NCI-H2196 (cell line): ENCODE measurements around the gene CDH23.
"Not testable (repeated sequence)": the region's sequence is repeated elsewhere in the genome, so short reads cannot be mapped to it uniquely, and the experiment has no call there.

Source experiments
- DNase-seq: peaks from one replicate; lab custom pipeline; 2025; ENCODE audit not compliant: unreplicated experiment; lab: John Stamatoyannopoulos, UW

Gene CDH23

DNA sequence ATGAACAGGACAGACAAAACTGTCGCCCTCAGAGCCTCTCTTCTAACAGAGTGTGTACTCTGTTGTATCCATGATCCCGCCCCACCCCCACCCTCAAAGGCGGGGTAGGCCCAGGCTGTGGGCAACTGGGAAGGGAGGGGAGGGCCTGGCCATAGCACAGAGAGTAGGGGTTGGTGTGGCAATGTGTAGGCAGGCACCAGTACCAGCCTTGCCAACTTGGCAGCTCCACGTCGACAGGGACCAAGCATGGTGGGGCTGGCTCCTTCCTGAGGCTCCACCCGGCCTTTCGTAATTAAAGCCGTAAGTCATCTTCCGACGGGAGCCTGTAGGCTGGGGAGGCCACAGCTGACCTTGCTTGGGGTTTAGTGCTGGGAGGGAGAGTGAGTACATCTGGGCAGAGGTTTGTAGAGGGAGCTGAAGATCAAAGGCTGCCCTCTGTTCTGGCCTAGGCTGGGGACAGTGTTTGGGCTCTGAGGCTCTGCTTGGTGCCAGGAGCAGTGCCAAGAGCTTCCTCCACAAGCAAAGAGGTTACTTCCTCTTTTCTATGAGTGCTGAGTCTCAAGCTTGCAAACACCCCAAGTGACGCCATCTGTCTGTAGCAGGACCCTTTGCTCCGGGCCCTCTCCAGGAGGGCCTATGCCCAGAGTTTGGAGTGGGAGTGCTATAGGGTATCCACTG, 201.2 kb downstream of the CDH23 start:
- DNase-seq: peak; percentile 3

DNA sequence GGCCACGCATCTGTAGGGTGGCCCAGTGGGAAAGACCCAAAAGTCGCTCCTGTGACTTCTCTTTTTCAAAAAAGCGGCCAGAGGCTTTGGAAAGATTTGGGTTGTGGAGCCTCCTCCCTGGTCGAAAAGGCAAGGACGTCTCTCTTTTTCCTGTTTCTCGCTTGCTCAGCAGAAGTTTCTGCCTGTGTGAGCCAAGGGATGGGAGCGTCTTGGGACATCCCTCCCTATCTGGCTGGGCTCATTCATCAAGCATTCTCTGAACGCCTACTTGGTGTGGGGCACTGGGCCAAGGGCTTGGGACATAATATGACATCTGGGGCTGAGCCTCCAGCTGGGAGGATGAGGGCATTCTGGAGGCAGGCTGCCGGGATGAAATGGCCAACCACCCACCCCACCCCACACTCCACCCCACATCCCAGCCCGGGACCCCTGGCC, 201.9 kb downstream of the CDH23 start:
- DNase-seq: no peak

DNA sequence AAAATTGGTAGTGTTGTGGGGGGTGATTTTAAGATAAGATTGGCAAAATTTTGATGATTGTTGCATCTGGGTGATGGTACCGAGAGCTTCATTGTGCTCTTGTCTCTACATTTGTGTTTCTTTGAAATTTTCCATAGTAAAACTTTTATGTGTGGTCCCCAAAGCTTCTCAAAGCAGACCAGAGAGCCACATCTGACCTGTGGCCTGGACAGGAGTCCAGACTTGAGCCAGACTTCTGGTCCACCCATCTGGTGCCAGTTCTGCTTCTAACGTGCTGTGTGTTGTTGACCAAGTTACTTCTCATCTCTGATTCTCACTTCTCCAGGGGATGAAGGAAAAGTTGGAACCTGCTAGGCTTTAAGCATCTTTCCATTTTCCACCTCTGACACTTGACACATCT, 202.8 kb downstream of the CDH23 start:
- DNase-seq: no peak

DNA sequence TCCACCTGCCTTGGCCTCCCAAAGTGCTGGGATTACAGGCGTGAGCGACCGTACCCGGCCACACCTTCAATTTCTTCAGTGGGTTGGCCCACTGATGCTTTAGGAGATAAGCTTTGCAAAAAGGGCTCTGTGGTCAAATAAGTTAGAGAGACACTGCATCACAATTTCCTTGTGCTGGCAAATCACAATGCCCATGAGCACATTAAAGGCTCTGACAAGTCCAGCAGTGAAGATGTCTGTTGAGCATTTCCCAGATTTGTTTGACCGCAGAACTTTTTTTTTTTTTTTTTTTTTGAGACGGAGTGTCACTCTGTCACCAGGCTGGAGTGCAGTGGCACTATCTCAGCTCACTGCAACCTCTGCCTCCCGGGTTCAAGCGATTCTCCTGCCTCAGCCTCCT, 203.5 kb downstream of the CDH23 start:
- DNase-seq: not testable (repeated sequence)

DNA sequence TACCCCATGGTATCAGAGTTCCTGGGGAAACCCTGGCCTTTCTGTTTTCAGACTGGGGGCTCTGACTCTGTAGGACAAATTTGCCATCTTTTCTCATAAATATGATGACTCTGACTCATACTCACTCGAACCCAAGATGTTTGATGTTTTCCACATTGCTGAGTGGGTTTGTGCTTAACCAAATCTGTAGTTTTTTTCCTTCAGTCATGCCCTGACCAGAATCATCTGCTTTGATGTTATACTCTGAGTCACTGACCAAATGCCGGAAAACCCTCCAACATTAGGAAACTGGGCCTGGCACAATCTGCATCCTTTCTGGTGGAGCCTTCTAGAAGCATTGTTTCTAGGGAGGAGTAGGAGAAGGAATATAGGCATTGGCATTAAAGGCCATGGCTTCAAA, 204.1 kb downstream of the CDH23 start:
- DNase-seq: no peak

DNA sequence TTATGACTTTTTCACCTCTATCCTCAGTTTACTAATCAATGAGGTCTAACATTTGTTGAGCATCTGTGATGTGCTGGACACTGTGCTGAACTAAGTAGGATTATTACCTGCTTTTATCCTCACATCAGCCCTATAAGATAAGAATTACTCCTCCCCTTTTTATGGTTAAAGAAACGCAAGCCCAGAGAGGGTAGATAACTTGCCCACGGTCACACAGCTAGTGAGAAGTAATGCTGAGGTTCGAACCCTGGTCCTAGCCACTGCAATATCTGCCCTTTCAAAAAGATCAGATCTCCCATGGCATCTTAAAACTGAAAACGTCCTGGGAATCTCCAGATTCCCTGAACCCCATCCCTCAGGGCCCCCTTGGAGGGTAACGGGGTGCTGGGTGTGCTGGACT, 204.6 kb downstream of the CDH23 start:
- no peak for DNase-seq

DNA sequence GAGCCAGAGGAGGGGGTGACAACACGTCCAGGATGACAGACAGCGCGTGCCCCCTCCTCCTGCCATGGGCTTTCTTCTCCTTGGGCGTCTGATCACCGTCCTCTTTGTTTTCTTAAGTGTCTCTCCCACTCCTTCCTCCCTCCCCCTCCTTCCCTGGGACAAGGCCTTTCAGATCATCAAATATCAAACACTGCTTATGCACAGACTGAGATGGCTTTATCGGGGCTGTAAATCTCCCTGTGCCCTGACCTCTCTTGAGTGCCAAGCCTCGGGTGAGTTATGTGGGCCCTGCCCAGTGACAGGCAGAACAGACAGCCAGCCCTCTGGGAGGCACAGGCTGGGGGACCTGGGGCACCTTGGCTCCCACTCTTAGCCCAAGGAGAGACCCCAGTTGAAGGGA, 206.4 kb downstream of the CDH23 start:
- DNase-seq: no peak

DNA sequence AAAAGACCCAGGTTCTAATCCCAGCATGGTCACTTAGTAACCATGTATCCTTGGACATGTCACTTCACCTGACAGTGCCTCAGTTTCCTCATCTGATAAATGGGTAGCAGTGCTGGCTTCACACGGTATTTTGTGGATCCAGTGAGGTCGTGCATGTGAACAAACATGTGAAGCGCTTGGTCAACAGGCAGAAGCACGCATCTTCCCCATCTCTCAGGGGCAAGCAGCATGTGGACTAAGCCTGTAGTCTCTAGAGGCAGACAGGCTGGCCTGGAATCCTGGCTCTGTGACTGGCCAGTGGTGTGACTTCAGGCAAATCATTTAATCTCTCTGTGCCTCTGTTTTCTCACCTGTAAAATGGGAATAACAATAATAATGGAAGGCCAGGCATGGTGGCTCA, 207.0 kb downstream of the CDH23 start:
- no peak for DNase-seq

DNA sequence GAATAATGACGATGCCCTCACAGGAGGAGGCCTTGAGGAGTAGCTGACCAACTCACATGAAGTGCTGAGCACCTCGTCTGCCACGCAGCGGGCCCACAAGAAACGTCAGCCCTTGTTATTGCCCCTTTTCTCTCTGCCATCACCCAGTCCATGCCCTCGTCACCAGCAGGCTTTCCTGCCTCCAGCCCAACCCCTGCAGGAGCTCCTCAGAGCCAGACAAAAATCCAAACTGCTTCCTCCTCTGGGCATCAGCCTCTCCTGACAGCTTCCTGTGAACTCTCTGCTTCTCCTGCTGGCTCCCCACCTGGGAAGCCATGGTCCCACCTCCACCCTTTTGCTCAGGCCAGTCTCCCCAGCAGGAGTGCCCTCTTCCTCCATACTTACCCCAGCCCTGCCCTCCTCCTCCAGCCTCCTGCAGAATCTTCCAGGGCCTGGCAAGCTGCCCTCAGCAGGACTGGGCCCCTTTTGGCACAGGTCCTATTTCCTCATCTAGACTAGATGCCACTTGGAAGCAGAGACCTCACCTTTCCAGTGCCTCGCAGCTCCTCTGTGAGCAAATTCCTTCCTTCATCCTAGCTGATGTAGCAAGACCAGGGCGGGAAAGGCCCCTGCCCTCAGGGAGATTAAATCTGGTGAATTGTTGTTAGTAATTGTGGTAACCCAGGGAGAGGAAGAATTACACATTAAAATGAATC, 207.8 kb downstream of the CDH23 start:
- no peak for DNase-seq

DNA sequence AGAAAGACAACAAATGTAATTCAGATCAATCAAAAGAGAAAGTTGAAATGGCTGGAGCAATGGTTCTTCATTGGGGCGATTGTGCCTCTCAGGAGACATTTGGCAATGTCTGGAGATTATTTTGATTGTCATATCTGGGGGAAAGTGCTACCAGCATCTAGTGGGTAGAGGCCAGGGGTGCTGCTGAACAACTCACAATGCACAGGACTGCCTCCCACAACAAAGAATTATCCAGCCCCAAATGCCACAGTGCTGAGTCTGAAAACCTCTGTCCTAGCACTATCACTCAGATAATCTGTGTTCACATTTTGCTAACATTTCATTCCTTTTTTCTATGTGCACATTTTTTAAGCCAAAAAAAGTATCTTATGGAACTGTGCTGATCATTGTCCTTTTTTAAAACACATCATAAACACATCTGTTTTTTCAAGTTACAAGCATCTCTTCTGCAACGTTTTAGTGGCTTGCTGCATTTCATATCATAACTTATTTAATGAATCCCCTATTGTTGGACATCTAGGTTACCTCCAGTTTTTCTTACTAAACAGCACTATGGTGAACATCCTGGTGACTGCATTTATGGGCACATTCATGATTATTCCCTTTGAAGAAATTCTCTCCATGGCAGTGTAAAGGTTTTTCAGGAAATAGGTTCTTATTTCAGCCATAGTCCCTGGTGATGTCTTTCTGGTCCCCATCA, 208.7 kb downstream of the CDH23 start:
- no peak for DNase-seq

DNA sequence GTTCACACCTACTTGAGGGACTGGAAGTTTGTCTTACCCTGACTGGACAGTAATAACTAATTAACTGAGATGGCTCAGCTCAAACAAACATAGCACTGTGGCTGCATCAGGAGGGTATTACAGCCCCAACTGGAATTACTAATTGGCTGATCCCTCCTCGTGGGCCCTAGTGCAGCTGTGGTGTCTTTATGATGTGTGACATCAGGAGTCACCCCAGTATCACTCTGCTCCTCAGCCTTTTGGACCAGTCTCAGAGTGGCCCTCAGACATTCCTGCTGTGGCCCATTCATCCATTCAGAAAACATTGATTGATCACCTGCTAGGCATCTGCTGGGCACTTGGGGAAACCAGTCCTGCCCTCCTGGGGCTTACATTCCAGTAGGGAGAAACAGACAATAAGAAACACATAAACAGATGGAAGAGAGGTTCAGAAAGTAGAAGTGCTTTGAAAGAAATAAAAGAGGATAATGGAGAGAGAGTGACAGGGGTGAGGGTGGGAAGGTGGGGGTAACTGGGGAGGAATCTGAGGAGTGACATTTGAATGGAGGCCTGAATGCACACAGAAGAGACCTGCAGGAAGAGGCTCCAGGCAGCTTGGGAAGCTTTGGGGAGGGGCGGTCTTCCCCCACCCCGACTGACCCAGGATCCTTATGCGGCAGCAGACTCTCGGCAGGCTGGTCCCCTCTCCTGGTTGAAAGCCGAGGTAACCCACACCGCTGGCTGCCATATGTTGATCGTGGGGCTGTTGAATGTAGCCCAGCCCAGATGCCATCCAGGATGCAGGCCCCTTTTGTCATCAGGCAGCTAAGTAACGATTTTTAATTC, 209.7 kb downstream of the CDH23 start:
- no peak for DNase-seq

DNA sequence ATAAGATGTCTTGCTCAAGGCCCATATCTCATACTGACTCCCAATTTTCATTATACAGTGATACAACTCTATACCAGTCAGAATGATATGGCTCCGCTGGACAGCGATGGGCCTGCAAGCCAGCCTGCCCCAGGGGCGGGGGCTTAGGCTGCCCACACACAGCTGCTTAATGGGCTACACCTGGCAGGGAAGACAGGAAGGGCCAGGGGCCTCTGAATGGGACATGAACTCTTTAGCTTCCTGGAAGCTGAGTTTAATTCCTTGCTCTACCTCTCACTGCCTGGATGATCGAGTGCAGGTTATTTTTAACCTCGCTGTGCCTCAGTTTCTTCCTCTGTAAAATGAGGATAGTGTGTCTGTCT, 210.3 kb downstream of the CDH23 start:
- DNase-seq: no peak

DNA sequence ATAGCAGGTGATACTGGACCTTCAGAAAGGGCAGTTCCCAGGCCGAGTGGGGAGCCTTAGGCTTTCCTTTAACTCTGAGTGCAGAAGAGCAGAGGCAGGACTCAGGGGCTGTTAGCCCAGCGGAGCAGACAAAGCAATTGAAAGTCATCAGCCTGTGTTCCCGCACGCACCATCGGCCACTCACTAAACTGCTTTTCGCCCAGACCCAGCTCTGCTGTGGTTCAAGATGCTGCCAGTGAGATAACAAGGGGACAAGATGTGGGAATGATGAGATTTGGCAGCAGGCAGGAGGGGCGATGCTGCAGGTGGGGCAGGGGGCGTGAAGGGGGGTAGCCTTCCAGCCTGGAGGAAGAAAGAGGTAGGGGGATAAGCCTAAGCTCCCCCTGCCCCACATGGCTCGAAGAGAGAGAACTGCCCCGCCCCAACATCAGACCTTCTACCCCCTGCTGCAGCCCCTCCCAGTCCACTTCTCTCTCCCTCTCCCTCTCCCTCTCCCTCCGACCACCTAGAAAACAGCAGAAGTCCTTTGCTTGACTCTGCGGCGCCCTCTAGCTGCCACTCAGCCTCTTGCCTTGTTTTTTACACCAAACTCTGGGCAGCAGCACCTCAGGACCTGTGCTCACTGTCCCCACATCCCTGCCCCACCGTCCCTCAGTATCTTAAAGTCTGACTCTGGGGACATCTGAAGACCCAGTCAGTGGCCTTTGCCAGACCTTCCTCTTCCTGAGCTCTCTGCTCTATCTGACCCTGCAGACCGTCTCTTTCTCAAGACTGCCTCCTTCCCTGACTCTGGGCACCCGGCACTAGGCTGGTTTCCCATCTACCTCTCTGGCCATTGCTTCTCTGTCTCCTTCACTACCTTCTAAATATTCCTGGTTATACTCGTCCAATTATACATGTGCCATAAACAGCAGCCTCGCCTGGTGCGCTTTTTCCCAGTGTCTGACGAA, 212.4 kb downstream of the CDH23 start:
- DNase-seq: peak; percentile 41

DNA sequence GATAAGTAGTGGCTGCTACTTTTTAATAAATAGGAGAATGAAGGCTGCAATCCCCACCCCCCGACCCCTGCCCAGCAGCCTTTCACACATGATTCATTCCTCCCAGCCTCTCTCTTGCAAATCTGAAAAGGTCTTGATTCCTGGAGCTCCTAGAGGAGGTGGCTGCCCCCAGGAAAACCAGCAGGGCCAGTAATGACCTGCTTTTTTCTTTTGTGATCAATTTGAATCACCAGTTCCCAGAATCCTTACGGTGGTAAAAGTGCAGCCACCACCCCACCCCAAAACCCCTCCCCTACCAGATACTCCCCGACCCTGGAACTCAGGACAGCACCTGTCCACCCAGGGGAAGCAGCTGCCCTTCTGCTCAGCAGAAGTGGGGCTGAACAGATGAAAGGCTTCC, 213.9 kb downstream of the CDH23 start:
- DNase-seq: no peak

DNA sequence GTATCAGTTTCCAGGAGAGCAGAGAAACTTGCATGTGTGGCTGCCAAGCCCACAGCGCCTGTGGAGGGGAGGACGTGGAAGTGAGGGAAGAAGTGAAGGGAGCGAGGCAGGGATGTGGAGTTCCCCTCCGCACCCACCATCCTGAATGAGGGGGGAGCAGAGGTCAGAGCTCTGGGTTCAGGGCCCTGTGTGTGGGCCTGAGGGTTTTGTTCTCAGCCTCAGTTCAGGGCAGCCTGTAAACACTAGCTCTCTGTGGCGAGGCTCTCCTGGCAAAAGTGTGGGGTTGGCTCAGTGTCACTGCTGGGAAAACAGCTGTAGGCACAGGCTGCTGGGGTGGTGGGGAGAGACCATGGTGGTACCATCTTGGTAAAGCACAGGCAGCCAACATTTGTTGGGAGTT, 214.4 kb downstream of the CDH23 start:
- DNase-seq: no peak

DNA sequence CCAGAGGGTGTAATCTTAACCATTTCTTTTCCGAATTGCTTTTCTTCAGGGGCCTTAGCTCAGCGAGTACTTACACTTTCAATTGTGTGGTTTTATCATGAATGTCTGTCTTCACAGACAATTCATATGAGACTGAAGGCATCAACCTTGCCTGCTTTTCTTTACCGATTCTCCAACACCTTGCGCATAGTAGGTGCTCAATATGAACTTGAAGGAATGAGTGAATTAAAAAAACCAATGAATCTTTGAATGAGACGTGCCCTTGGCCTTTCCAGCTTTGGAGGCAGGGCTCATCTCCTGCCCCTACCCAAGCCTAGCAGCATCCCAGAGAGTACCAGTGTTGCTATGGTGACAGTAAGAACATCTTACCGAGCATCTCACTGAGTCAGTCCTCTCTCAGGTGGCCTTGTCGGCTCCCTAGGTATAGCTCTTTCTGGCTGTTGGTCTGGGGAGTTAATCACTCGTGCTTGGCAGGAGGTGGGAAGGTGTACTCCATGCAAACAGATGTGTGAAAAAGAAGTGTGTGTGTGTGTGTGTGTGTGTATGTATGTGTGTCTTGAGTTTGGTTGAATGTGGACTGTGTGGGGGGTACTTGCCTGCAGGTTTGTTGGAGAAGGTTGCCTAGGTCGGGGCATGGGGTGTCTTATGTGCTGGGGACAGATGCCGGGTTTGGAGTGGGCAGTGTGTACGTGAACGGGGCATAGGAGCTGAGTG, 215.1 kb downstream of the CDH23 start:
- DNase-seq: no peak

DNA sequence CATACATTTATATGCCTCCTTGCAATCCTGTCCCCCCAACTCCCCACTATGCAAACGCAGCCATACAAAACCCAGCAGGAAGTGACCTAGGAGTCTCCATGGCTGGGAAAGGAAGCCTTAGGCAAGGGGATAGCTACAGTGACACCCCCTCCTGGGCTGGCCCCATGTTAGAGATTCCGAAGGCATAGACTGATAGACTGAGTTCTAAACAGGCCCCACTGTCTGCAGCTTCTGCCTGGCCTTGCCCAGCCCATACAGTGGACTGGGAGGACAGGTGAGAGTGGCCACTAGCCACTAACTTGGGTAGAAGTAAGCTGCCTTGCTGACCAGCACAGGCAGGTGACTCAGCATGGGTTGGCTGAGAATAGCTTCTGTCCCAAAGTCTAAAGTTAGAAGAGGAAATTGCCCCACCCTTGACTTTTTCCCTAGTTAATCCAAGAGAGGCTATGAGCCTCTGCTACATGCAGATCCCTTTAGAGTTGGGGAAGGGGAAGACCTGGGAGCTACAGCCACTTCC, 216.6 kb downstream of the CDH23 start:
- DNase-seq: no peak

DNA sequence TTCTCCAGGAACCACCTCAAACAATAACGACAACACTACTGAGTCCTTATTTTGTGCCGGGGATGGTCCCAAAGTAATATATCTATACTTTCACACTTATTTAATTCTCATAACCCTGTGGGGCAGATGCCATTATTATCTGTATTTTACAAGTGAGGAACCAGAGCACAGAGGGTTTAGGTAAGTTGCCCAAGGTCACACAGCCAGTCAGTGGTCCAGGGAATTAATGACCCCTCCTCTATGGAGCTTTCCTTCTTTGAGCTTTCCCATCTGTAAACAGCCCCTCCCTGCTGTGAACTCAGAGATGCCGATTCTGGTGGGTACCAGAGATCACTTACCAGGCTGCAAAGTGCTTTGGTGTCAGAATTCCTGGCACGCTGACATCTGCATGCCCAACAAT, 217.2 kb downstream of the CDH23 start:
- DNase-seq: no peak

DNA sequence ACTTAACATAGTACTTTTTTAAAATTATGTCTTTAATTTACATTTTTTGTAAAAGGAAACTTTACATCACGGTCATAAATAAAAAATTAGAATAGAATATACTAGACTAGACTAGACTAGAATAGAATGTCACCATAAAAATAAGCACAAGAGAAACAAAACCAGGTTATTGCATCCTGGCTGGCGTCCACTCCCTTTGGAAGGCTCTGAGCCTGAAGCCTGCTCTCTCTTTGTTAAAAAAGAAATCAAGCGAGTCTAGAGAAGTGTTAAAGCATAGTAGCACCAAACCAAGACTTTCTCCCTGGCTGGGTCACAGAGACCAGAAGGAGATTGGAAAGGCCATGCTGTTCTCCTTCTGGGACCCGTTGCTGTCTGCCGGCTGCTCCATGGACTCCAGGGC, 218.2 kb downstream of the CDH23 start:
- no peak for DNase-seq
